ENCODE results near the gene ATF4. TPM values are rescaled to one million over a fixed set of nuclear protein-coding genes. Genes with fewer than 3 reads are reported as not detected.

The ATF4 gene
- total RNA-seq, 2 donors from 2014 or later, result 262 to 356 TPM

DNA sequence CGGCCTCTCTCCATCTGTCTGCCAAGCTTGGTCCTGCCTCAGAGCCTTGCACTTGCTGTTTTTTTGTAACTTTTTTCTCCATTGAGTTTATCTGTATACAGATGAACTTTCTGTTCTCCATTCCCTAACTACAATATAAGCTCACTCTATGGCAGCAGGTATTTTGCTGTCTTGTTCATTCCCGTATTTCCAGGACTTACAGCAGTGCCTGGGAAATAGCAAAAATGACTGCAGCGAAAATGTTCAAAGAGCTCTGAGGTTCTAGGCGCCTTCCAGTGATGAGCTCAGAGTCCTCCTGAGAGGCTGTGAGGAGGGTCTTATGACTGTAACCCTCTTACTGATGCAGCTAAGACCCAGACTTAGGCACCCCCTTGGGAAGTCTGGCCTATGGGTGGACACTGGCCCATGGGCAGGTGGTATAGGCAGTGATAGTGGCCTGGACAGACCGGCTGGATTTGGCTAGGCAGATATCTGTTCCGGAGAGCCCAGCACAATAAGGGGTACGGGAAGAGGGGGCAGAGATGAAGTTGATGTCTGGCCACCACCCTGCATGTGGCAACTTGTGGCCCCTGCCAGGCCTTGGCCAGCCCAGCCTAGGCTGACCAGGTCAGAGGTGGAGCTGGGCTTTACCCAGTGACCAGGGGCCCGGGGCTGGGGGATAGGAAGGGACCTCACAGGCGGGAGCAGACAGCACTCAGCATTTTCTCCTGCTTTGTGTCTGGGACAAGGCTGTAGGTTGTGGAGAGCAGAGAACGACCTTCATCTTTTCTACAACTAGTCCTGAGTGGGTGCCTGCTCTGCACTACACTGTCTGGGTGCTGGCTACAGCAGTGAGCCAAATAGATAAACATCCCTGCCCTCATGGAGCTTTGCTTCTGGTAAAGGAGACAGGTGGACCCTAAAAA is 4.6 kb downstream of the ATF4 start:
- H3K27ac ChIP-seq, result peak overlapping the region in 2 of 4 donors; percentile 29 to 32
- peaks cover 73% of the 10 kb centered on the region for H3K4me1 ChIP-seq
- ATAC-seq, result no peak
- 62 to 74% methylated on average over 10 of the region's 10 CpGs for WGBS, 2 donors
- H3K9me3 ChIP-seq, result no peaks in the 10 kb centered on the region
- no peaks in the 10 kb centered on the region for H3K27me3 ChIP-seq
- TF ChIP-seq POLR2A (IDR thresholded peaks at IDR 0.05), result peak in 1 of 3 donors; percentile 10
- TF ChIP-seq, protein P1, sequence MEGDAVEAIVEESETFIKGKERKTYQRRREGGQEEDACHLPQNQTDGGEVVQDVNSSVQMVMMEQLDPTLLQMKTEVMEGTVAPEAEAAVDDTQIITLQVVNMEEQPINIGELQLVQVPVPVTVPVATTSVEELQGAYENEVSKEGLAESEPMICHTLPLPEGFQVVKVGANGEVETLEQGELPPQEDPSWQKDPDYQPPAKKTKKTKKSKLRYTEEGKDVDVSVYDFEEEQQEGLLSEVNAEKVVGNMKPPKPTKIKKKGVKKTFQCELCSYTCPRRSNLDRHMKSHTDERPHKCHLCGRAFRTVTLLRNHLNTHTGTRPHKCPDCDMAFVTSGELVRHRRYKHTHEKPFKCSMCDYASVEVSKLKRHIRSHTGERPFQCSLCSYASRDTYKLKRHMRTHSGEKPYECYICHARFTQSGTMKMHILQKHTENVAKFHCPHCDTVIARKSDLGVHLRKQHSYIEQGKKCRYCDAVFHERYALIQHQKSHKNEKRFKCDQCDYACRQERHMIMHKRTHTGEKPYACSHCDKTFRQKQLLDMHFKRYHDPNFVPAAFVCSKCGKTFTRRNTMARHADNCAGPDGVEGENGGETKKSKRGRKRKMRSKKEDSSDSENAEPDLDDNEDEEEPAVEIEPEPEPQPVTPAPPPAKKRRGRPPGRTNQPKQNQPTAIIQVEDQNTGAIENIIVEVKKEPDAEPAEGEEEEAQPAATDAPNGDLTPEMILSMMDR (IDR thresholded peaks at IDR 0.05), result no peak
- no peak overlapping the region for H3K4me3 ChIP-seq
- H3K36me3 ChIP-seq (replicated peaks in 1 of 2; ENCODE audit: insufficient read depth in 1 of 2, low read depth in 2 of 2), result peaks cover 6 to 13% of the 10 kb centered on the region in 2 donors
- DNase-seq, result no peak
- intact Hi-C loops (cut with DNase I), result no loop called here

DNA sequence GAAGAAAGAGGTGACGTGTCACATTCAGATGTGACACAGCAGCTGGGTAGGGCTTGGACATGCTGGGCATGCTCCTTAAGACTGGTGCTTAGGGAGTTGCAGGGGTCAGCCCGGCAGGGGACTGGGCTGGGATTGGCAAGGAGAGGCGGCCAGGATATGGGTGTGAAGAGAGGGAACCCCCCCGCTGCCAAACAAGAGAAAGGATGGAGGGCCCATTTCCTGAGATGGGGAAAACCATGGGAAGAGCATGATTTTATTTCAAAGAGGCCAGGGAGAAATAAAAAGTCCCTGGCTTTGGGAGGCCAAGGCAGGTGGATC is 5.3 kb downstream of the ATF4 start:
- intact Hi-C loops (cut with DNase I), result no loop called here
- Histone ChIP-seq H3K4me3 (no peak overlapping the region), H3K27me3 (no peaks in the 10 kb centered on the region), H3K4me1 (peaks cover 79% of the 10 kb centered on the region), H3K9me3 (no peaks in the 10 kb centered on the region), H3K36me3 (replicated peaks in 1 of 2; ENCODE audit: insufficient read depth in 1 of 2, low read depth in 2 of 2) (peaks cover 6 to 13% of the 10 kb centered on the region in 2 donors), H3K27ac (peak overlapping the region in 1 of 4 donors; percentile 32)
- TF ChIP-seq, protein P1 (IDR thresholded peaks at IDR 0.05), result no peak
- TF ChIP-seq POLR2A (IDR thresholded peaks at IDR 0.05), result peak in 1 of 3 donors; percentile 3
- no peak for DNase-seq
- no peak for ATAC-seq
- 81 to 82% methylated on average over 4 of the region's 4 CpGs for WGBS, 2 donors

DNA sequence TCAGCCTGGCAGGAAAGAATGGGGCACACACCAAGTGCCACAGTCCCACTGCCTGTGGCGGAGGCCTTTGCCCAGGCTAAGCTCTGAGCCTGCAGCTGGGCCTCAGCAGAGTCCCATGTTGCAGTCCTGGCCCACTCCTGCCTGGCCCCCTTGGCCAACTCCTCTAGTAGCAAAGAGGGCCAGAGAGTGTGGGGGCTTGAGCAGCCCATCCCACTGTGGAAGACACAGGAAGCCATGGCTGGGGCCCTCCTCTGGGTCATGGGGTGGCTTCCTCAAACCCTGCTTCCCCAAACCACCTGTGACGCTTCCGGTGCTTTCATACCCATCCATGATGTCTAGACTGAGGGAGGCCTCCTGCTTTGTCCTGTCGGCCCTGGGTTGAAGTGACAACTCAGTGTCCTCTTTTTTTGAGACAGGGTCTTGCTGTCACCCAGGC is 6.4 kb downstream of the ATF4 start:
- TF ChIP-seq, protein P1 (IDR thresholded peaks at IDR 0.05), result no peak
- TF ChIP-seq POLR2A (IDR thresholded peaks at IDR 0.05), result no peak
- no peak for ATAC-seq
- 57 to 69% methylated on average over 4 of the region's 4 CpGs for WGBS, 2 donors

DNA sequence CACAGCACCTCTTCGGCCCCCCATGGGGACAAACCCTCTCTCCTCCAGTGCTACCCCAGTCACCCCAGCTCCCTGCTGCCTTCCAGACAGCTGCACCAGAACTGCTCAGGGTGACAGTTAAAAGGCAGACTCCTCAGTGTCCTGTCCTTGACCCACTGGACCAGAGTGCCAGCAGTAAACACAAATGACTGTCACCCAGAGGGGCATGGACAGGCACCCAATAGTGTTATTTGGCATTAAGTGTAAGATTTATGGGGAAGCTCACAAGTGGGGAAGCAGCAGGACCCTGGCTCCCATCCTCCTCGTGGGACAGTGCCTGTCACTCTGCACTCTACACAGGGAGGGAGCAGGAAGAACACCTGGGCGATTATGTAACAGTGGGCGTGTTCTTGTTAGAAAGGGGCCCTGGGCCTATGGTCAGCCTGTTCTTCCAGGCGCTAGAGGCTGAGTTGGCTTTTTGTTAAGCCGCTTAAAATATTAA is 7.2 kb downstream of the ATF4 start:
- peak in 2 of 4 donors; percentile 52 to 55 for DNase-seq
- no peak for TF ChIP-seq POLR2A (IDR thresholded peaks at IDR 0.05)
- TF ChIP-seq, protein P1 (IDR thresholded peaks at IDR 0.05), result no peak
- peaks cover 84% of the 10 kb centered on the region for H3K4me1 ChIP-seq
- no peaks in the 10 kb centered on the region for H3K27me3 ChIP-seq
- WGBS, 2 donors, result 29 to 41% methylated on average over 5 to 6 of the region's 6 CpGs
- H3K9me3 ChIP-seq, result no peaks in the 10 kb centered on the region
- no peak for ATAC-seq
- H3K36me3 ChIP-seq (replicated peaks in 1 of 2; ENCODE audit: insufficient read depth in 1 of 2, low read depth in 2 of 2), result peaks cover 0 to 2% of the 10 kb centered on the region in 2 donors
- no peak overlapping the region for H3K4me3 ChIP-seq
- intact Hi-C loops (cut with DNase I), result no loop called here
- H3K27ac ChIP-seq, result peak overlapping the region in 3 of 4 donors; percentile 1 to 32 (median 29)

More for the DNA sequence above, 6.4 kb downstream of the ATF4 start:
- DNase-seq, result no peak
- intact Hi-C loops (cut with DNase I), result no loop called here
- Histone ChIP-seq H3K27me3 (no peaks in the 10 kb centered on the region), H3K36me3 (replicated peaks in 1 of 2; ENCODE audit: insufficient read depth in 1 of 2, low read depth in 2 of 2) (peaks cover 2 to 7% of the 10 kb centered on the region in 2 donors), H3K4me1 (peaks cover 88% of the 10 kb centered on the region), H3K4me3 (no peak overlapping the region), H3K9me3 (no peaks in the 10 kb centered on the region), H3K27ac (peak overlapping the region in 2 of 4 donors; percentile 29 to 32)

Data from body of pancreas (tissue), 4 donors.